HL-60/S4 (cell line): Measurements from ENCODE around the gene MAP3K7.

Experiments
- in situ Hi-C: fragments of 300-500 bp; cut with MboI; formaldehyde crosslinking; loops from 2 replicates; pipeline ENCODE4 v1.14.3; 2022; ENCODE audit warnings: low sequenced_read_pairs

MAP3K7 gene

DNA sequence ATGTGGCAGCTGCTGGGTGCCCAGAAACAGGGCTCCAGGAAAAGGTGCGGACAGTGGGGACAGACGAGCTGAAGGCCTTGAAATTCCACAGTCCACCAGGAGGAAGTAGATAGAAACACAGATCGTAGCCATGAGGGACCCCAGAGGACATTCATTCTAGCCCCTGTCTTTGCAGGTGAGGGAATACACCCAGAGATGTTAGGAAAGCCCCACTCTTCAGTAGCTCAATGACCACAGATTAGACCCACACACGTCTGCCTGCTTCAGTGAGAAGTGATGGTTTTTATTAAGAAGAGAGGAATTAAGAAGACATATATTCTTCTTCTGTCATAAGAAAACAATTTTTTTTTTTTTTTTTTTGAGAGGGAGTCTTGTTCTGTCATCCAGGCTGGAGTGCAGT is 123.0 kb downstream of the MAP3K7 start:
- in situ Hi-C loops: no loop called here
